IMR-90 (cell line): ENCODE data around the gene RILPL2. TPM values are rescaled to one million over a fixed set of nuclear protein-coding genes. Genes with fewer than 3 reads are reported as not detected.
"Not testable (repeated sequence)": the region's sequence is repeated elsewhere in the genome, so short reads cannot be mapped to it uniquely, and the experiment has no call there.

Experiments used
- ATAC-seq: fragments of 200-7000 bp; cut with Tn5 transposase; 2 replicates; pipeline ENCODE4 v1.9.1; 2020; ENCODE audit warnings: low read depth, mild to moderate bottlenecking, moderate library complexity
- BruUV-seq: library from RNA; stranded (reverse); fragments of 400-500 nt; replicated peaks from 2 replicates; lab custom pipeline; 2021; lab: Mats Ljungman, UMichigan
- CTCF ChIA-PET: fragments of 300-600 bp; formaldehyde crosslinking; extraction: SDS; loops from one replicate; lab custom pipeline; 2021; ENCODE audit warnings: antibody characterized with exemption; lab: Yijun Ruan, JAX
- POLR2A ChIA-PET: fragments of 300-600 bp; sonication (Branson Sonifier 250); formaldehyde crosslinking; loops from one replicate; lab custom pipeline; 2022; ENCODE audit warnings: antibody characterized with exemption; ENCODE audit not compliant: unreplicated experiment; lab: Charles Lee
- DNase-seq: peaks from one replicate; pipeline ENCODE4 v3.0.0; 2013
- H2AFZ ChIP-seq: replicated peaks from 2 replicates; pipeline ENCODE3; 2013; ENCODE audit warnings: low read length, mild to moderate bottlenecking; ENCODE audit not compliant: poor library complexity
- H2AK5ac ChIP-seq: 2 replicates; pipeline ENCODE4 v1.6.1; 2013; ENCODE audit warnings: low read depth, low read length, inconsistent platforms
- H2AK9ac ChIP-seq: replicated peaks from 2 replicates; pipeline ENCODE3; 2013; ENCODE audit warnings: mild to moderate bottlenecking, low read depth, low read length, moderate library complexity; ENCODE audit not compliant: poor library complexity
- H2BK120ac ChIP-seq: 2 replicates; pipeline ENCODE4 v1.6.1; 2013; ENCODE audit warnings: low read depth, low read length, inconsistent platforms
- H2BK15ac ChIP-seq: 3 replicates; pipeline ENCODE4 v1.6.1; 2013; ENCODE audit warnings: low read depth, low read length, inconsistent platforms
- H2BK20ac ChIP-seq: 2 replicates; pipeline ENCODE4 v1.6.1; 2013; ENCODE audit warnings: low read depth, mild to moderate bottlenecking, inconsistent platforms, low read length, moderate library complexity
- H2BK5ac ChIP-seq: 2 replicates; pipeline ENCODE4 v1.6.1; 2013; ENCODE audit warnings: mild to moderate bottlenecking, low read depth, low read length, inconsistent platforms; ENCODE audit not compliant: poor library complexity, severe bottlenecking
- H3K14ac ChIP-seq: replicated peaks from 2 replicates; pipeline ENCODE4 v1.6.1; 2013; ENCODE audit warnings: low read depth, low read length, inconsistent platforms
- H3K18ac ChIP-seq: 2 replicates; pipeline ENCODE4 v1.6.1; 2013; ENCODE audit warnings: low read depth, low read length, control low read depth
- H3K23ac ChIP-seq: 2 replicates; pipeline ENCODE4 v1.6.1; 2013; ENCODE audit warnings: low read depth, low read length, inconsistent platforms
- H3K27ac ChIP-seq: 2 replicates; pipeline ENCODE4 v1.5.1; 2013; ENCODE audit warnings: mild to moderate bottlenecking, control low read depth, low read length; ENCODE audit not compliant: insufficient read depth
- H3K27me3 ChIP-seq: 2 replicates; pipeline ENCODE4 v1.6.1; 2013; ENCODE audit warnings: low read length; ENCODE audit not compliant: control insufficient read depth, insufficient read depth
- H3K36me3 ChIP-seq: 2 replicates; pipeline ENCODE4 v1.6.1; 2013; ENCODE audit warnings: low read length, mixed read lengths; ENCODE audit not compliant: control insufficient read depth, insufficient read depth
- H3K4ac ChIP-seq: 2 replicates; pipeline ENCODE4 v1.6.1; 2013; ENCODE audit warnings: low read depth, low read length, inconsistent platforms
- H3K4me1 ChIP-seq: 2 replicates; pipeline ENCODE4 v1.6.1; 2013; ENCODE audit warnings: low read length, mixed read lengths; ENCODE audit not compliant: control insufficient read depth, insufficient read depth
- H3K4me2 ChIP-seq: 2 replicates; pipeline ENCODE4 v1.6.1; 2013; ENCODE audit warnings: low read depth, mild to moderate bottlenecking, control low read depth, low read length, moderate library complexity
- H3K4me3 ChIP-seq: 2 replicates; pipeline ENCODE4 v1.5.1; 2013; ENCODE audit warnings: low read depth, mild to moderate bottlenecking, control low read depth, low read length, moderate library complexity; ENCODE audit not compliant: insufficient read depth
- H3K56ac ChIP-seq: 2 replicates; pipeline ENCODE4 v1.6.1; 2013; ENCODE audit warnings: low read length, inconsistent platforms; ENCODE audit not compliant: insufficient read depth; ENCODE audit errors: extremely low read depth
- H3K79me1 ChIP-seq, 2 experiments: 2 replicates each; pipeline ENCODE4 v1.6.1; 2013; ENCODE audit warnings: low read length in 2 of 2, inconsistent platforms in 1 of 2, low read depth in 1 of 2
- H3K9ac ChIP-seq: 2 replicates; pipeline ENCODE4 v1.6.1; 2013; ENCODE audit warnings: low read depth, low read length, control low read depth
- H3K9me1 ChIP-seq: 2 replicates; pipeline ENCODE4 v1.6.1; 2013; ENCODE audit warnings: low read length, inconsistent platforms; ENCODE audit not compliant: insufficient read depth
- H3K9me3 ChIP-seq: 2 replicates; pipeline ENCODE4 v1.6.1; 2013; ENCODE audit warnings: low read length; ENCODE audit not compliant: control insufficient read depth, insufficient read depth
- H4K20me1 ChIP-seq: 2 replicates; pipeline ENCODE4 v1.6.1; 2013; ENCODE audit warnings: low read length, inconsistent platforms; ENCODE audit not compliant: insufficient read depth
- H4K5ac ChIP-seq: 2 replicates; pipeline ENCODE4 v1.6.1; 2013; ENCODE audit warnings: mild to moderate bottlenecking, low read depth, low read length, control low read depth
- H4K8ac ChIP-seq, 2 experiments: 2 replicates each; pipeline ENCODE4 v1.6.1; 2013; ENCODE audit warnings: low read depth in 2 of 2, low read length in 2 of 2, control low read depth in 1 of 2, inconsistent platforms in 1 of 2
- H4K91ac ChIP-seq: 2 replicates; pipeline ENCODE4 v1.6.1; 2013; ENCODE audit warnings: low read depth, low read length, inconsistent platforms; ENCODE audit not compliant: insufficient read depth
- WGBS, 2 experiments: methylation state at CpG; one replicate each; pipeline versions ENCODE4 v1.1.5 to v1.1.7; 2013; ENCODE audit warnings: missing lambda C conversion rate in 2 of 2; ENCODE audit not compliant: insufficient read length in 1 of 2; ENCODE audit errors: extremely low coverage in 2 of 2; 5-methylcytosine and 5-hydroxymethylcytosine counted together
- dilution Hi-C: fragments of 300-500 bp; cut with HindIII; formaldehyde crosslinking; loops from one replicate; pipeline ENCODE4 v1.14.3; 2018; ENCODE audit warnings: low sequenced_read_pairs; ENCODE audit not compliant: unreplicated experiment
- in situ Hi-C: fragments of 300-500 bp; cut with MboI; formaldehyde crosslinking; loops from 3 replicates; pipeline ENCODE4 v1.14.3; 2019; ENCODE audit warnings: low sequenced_read_pairs, inconsistent platforms, mixed read lengths
- intact Hi-C: fragments of 100-400 bp; cut with micrococcal nuclease; formaldehyde crosslinking; loops from 2 replicates; pipeline ENCODE4 v1.10.0; 2022
- polyA plus RNA-seq, 3 experiments: library from polyadenylated mRNA; depleted of rRNA; stranded (reverse); fragments of >200 nt; gene quantifications; 2 replicates each; pipeline ENCODE4 v1.2.3, GENCODE V29; 2012; ENCODE audit warnings: low replicate concordance in 1 of 3
- total RNA-seq: library from RNA; depleted of rRNA; stranded (reverse); fragments of >200 nt; gene quantifications from 2 replicates; pipeline ENCODE4 v1.2.3, GENCODE V29; 2012

RILPL2 gene
- total and polyA plus RNA-seq, 2 of the 4 experiments (the other 2 are of a cell fraction), result 1.8 to 2.2 TPM

- H2BK5ac ChIP-seq, H2AK9ac ChIP-seq, H3K4me3 ChIP-seq, H4K20me1 ChIP-seq, DNase-seq, H4K91ac ChIP-seq, in situ Hi-C loops, ATAC-seq, intact Hi-C loops, H2BK20ac ChIP-seq, H3K27ac ChIP-seq, H3K18ac ChIP-seq, H3K9me1 ChIP-seq, H3K9me3 ChIP-seq, H3K23ac ChIP-seq, H4K8ac ChIP-seq, H3K4me2 ChIP-seq, H2AFZ ChIP-seq, H2BK120ac ChIP-seq, H3K9ac ChIP-seq, H3K4ac ChIP-seq, H3K14ac ChIP-seq, H3K27me3 ChIP-seq, dilution Hi-C loops, CTCF ChIA-PET, H4K5ac ChIP-seq, H3K79me1 ChIP-seq, H2BK15ac ChIP-seq, H3K56ac ChIP-seq, H2AK5ac ChIP-seq, H3K4me1 ChIP-seq: not testable (repeated sequence)
- TSS peak; percentile 85 for BruUV-seq
- POLR2A ChIA-PET, result interaction anchor here (0.6 kb wide), 1 partner anchor 25 kb away, joined by 5 read pairs; no protein-coding TSS in a partner anchor
- WGBS, 2 experiments, result 100% methylated on average over 3 of the region's 7 CpGs; no CpG with 5 or more reads in 1 of the 2 experiments
- H3K36me3 ChIP-seq, result peaks cover 40% of the 10 kb centered on the region
Measured at GRCh38 chr12:123408619-123409018, 27.9 kb downstream of the RILPL2 start.

- dilution Hi-C loops, H2BK5ac ChIP-seq, POLR2A ChIA-PET, ATAC-seq, H2AK5ac ChIP-seq, H4K91ac ChIP-seq, H2BK15ac ChIP-seq, H3K56ac ChIP-seq, H3K4me1 ChIP-seq, H3K27ac ChIP-seq, CTCF ChIA-PET, H3K9ac ChIP-seq, H2AK9ac ChIP-seq, H3K27me3 ChIP-seq, H4K5ac ChIP-seq, H3K4ac ChIP-seq, H3K14ac ChIP-seq, H3K4me3 ChIP-seq, H3K4me2 ChIP-seq, in situ Hi-C loops, H3K23ac ChIP-seq, H3K9me1 ChIP-seq, H2BK20ac ChIP-seq, H4K8ac ChIP-seq, H3K9me3 ChIP-seq, DNase-seq, H2BK120ac ChIP-seq, H3K18ac ChIP-seq, H2AFZ ChIP-seq, BruUV-seq, intact Hi-C loops: not testable (repeated sequence)
- WGBS, 2 experiments, result no CpG with 5 or more reads among the region's 15 CpGs
- Histone ChIP-seq H3K79me1 (peaks cover 5 to 16% of the 10 kb centered on the region in 2 experiments), H4K20me1 (peaks cover 12% of the 10 kb centered on the region; the same call in 1 of the 2 replicates), H3K36me3 (peaks cover 46% of the 10 kb centered on the region)
Measured at GRCh38 chr12:123407934-123408333, 28.6 kb downstream of the RILPL2 start.
